GM20431 (cell line): ENCODE data around the gene INPP4A.
"Not testable (repeated sequence)": the region's sequence is repeated elsewhere in the genome, so short reads cannot be mapped to it uniquely, and the experiment has no call there.

Experiments used
- in situ Hi-C: fragments of 300-500 bp; cut with MseI, MboI; formaldehyde crosslinking; loops from one replicate; pipeline ENCODE4 v1.15.0; 2020; ENCODE audit warnings: low sequenced_read_pairs; ENCODE audit not compliant: unreplicated experiment

The INPP4A gene

DNA sequence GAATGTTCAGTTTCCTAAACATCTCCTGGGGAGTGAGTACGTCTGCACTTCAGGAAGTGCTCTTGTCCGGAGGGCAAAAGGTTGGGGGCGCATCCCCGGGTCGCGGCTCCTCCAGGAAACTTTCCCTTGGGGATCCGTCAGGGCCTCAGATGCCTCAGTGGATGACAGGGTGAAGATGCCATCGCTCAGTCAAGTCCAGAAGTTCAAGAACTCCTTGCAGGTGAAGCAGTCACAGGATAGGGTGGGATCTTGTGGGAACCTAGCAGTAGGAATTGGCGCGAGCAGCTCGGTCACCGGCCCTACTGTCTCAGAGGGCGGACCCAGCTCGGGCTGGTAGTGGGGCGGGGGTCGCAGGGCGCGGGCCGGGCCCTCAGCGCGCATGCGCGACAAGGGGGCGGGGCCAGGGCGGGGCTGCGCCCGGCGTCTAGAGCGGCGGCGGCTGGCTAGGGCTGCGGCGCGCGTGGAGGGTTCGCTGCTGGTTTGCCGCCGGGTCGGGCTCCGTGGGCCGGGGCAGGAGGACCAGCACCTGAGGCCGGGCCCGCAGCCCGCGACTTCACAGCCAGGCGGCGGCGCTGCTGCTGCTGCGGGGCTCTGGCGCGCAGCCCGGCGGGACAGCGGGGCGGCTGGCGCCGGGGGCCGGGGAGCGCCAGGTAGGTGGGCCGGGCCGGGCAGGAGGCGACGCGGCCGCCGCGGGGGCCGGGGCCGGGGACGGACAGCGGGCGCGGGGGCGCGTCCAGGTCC, at the start of gene INPP4A:
Gene INPP4A, plus strand, starts transcription at position 423 of the 741 bp plus-strand sequence. CDS start 75,191 bp downstream, outside the sequence.
- in situ Hi-C loops: no loop called here

DNA sequence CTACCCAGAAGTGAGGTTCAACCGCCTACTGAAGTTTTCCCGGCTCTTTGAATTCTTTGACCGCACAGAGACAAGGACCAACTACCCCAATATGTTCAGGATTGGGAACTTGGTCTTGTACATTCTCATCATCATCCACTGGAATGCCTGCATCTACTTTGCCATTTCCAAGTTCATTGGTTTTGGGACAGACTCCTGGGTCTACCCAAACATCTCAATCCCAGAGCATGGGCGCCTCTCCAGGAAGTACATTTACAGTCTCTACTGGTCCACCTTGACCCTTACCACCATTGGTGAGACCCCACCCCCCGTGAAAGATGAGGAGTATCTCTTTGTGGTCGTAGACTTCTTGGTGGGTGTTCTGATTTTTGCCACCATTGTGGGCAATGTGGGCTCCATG, 48.7 kb upstream of the INPP4A start:
- in situ Hi-C loops: loop anchor here (25.0 kb wide), 1 partner anchor 584 kb away; no protein-coding TSS in a partner anchor

- in situ Hi-C loops: loop anchor here (25.0 kb wide), 1 partner anchor 585 kb away; no protein-coding TSS in a partner anchor
Measured at GRCh38 chr2:98396745-98397355, 47.8 kb upstream of the INPP4A start.

GRCh38 chr2:98399140-98399539, 45.5 kb upstream of the INPP4A start:
- in situ Hi-C loops: loop anchor here (25.0 kb wide), 1 partner anchor 587 kb away; no protein-coding TSS in a partner anchor

GRCh38 chr2:98403878-98404277, 40.8 kb upstream of the INPP4A start:
- in situ Hi-C loops: no loop called here

GRCh38 chr2:98404556-98405250, 40.0 kb upstream of the INPP4A start:
- in situ Hi-C loops: no loop called here

DNA sequence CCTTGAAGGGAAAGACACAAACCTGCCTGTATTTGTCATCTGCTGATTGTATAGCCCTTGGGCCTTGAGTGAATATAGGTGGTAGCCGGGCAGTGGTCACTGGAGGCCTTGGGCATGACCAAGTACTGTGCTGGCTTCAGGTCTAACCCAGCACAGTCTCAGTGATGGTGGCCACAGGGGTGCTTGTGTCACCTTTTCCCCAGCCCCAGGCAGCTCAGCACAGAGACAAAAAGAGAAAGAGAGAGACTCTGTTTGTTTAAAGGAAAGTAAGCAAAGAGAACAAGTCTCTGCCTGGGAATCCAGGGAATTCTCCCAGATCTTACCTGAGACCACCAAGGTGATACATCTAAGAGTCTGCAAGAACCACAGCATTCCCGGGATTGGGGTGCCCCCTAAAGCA, 39.4 kb upstream of the INPP4A start:
- in situ Hi-C loops: no loop called here

GRCh38 chr2:98408155-98408554, 36.5 kb upstream of the INPP4A start:
- in situ Hi-C loops: no loop called here

GRCh38 chr2:98412751-98413458, 31.8 kb upstream of the INPP4A start:
- in situ Hi-C loops: no loop called here

DNA sequence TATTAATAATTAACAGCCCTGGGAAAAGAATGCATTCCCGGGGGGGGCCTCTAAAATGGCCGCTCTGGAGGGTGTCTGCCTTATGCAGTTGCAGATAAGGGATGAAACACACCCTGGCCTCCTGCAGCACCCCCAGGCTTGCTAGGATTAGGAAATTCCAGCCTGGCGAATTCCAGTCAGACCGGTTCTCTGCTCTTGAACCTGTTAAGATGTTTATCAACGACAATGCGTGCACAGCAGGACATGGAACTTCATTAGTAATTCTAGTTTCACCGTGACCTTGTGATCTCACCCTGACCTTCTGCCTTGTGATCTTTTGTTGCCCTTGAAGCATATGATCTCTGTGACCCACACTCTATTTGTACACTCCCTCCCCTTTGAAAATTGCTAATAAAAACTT, 30.4 kb upstream of the INPP4A start:
- in situ Hi-C loops: not testable (repeated sequence)

DNA sequence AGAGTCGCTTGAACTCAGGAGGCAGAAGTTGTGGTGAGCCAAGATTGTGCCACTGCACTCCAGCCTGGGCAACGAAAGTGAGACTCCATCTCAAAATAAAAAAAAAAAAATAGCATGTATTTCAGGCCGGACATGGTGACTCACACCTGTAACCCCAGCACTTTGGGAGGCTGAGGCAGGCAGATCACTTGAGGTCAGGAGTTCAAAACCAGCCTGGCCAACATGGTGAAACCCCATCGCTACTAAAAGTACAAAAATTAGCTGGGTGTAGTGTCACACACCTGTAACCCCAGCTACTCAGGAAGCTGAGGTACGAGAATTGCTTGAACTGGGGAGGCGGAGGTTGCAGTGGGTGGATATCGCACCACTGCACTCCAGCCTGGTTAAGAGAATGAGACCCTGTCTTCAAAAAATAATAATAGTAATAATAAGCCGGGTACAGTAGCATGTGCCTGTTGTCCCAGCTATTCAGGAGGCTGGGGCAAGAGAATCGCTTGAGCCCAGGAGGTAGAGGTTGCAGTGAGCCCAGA, 28.9 kb upstream of the INPP4A start:
- in situ Hi-C loops: not testable (repeated sequence)

- in situ Hi-C loops: no loop called here
Measured at GRCh38 chr2:98416383-98417159, 28.1 kb upstream of the INPP4A start.

DNA sequence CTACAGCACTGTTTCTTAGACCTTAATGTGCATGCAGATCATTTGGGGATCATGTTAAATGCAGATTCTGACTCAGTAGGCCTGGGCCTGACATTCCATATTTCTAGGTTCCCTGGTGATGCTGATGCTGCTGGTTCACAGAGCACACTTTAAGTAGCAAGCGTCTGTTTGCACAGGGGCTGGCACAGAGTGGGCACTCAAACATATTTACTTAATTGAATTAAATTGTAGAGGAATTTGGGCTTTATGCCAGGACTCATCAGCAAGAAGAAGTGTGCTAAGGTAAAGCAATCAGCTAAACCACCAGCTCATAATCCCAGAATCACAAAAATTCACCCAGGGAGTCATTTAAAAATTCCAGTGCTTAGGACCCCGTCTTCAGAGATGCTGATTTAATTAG, 25.1 kb upstream of the INPP4A start:
- in situ Hi-C loops: no loop called here

DNA sequence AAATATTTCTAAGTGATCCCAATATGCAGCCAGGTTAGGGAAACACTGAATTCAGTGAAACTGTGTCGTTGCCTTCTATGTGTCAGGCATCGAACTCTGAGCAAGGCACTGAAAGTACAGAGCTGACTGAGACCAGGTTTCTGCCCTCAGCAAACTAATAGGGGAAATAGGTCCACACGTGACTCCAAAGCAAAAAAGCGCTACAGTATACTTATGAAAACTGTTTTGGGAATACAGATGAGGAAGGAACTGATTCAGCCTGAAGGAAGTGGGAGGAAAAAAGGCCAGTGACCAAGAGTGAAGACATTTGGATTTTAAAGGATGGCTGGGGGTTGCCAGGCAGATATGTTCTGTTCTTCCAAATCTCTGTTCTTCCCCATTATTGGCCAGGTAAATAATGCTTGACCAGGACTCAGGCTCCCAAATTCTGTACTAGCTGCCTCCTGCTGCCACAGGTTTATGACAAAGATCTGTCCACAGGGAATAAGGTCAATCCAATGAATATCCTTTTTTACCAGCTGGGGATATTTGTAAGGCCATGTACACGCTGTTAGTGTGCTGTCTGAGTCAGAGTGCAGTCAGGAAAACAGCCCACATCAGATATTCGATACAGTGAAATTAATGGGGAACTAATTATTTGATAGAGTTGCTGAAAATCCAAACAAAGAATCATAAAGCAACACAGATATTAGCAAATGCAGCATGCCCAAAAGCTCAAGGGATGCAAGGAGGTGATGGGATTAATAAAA, 24.5 kb upstream of the INPP4A start:
- in situ Hi-C loops: no loop called here

- in situ Hi-C loops: no loop called here
Measured at GRCh38 chr2:98422449-98422848, 22.2 kb upstream of the INPP4A start.

DNA sequence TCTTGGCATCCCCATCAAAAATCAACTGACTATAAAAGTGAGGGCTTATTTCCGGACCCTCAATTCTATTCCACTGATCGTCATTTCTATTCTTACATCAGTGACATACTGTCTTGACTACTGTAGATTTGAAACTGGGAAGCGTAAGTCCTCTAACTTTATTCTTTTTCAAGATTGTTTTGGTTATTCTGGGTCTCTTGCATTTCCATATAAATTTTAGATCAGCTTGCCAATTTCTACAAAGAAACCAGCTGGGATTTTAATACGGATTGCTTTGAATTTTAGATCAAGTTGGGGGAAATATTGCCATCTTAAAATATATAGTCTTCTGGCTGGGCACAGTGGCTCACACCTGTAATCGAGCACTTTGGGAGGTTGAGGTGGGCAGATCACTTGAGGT, 17.9 kb upstream of the INPP4A start:
- in situ Hi-C loops: no loop called here

- in situ Hi-C loops: no loop called here
Measured at GRCh38 chr2:98432145-98432544, 12.5 kb upstream of the INPP4A start.

DNA sequence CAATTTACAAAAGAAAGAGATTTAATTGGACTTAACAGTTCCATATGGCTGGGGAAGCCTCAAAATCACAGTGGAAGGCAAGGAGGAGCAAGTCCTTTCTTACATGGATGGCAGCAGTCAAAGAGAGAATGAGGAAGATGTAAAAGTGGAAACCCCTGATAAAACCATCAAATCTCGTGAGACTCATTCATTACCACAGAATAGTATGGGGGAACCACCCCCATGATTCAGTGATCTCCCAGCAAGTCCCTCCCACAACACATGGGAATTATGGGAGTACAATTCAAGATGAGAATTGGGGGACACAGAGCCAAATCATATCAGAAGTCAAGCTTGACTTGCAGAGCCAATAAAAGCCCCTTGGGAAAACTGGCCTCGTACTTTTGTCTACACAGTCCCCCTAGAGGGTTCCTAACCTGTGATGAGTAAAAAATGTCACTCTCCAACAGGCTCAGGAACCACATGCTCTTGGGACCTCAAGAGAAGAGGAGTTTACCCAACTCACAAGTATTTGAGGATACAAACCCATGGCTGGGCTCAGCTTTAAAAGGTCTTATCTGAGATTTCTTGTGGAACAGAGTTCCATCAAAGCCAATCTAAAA, 11.2 kb upstream of the INPP4A start:
- in situ Hi-C loops: no loop called here
